Measurements from ENCODE around the gene TAGLN. TPM values are rescaled to one million over a fixed set of nuclear protein-coding genes. Genes with fewer than 3 reads are reported as not detected.

Gene TAGLN
- total RNA-seq, result 14.2 and 17.9 TPM in 2 replicates

- Mint-ChIP-seq H3K27ac (peak within 1 kb of the TSS; percentile 50), H3K4me1 (peaks cover 35% of the 10 kb centered on the region), H3K9me3 (no peaks in the 10 kb centered on the region), H3K27me3 (no peaks in the 10 kb centered on the region), H3K4me3 (no peak within 1 kb of the TSS), H3K36me3 (ENCODE audit: low read depth) (peaks cover 57% of the 10 kb centered on the region)
- DNase-seq, result no peak
- TF ChIP-seq, protein P1, sequence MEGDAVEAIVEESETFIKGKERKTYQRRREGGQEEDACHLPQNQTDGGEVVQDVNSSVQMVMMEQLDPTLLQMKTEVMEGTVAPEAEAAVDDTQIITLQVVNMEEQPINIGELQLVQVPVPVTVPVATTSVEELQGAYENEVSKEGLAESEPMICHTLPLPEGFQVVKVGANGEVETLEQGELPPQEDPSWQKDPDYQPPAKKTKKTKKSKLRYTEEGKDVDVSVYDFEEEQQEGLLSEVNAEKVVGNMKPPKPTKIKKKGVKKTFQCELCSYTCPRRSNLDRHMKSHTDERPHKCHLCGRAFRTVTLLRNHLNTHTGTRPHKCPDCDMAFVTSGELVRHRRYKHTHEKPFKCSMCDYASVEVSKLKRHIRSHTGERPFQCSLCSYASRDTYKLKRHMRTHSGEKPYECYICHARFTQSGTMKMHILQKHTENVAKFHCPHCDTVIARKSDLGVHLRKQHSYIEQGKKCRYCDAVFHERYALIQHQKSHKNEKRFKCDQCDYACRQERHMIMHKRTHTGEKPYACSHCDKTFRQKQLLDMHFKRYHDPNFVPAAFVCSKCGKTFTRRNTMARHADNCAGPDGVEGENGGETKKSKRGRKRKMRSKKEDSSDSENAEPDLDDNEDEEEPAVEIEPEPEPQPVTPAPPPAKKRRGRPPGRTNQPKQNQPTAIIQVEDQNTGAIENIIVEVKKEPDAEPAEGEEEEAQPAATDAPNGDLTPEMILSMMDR (IDR thresholded peaks at IDR 0.05), result no peak
- no peak for ATAC-seq (ENCODE audit: low read depth)
- intact Hi-C loops (cut with micrococcal nuclease), result no loop called here
- ChIA-PET CTCF (no interaction called here), POLR2A (interaction anchor here (0.7 kb wide), 1 partner anchor 852 kb away, joined by 3 read pairs; no protein-coding TSS in a partner anchor)
Measured at GRCh38 chr11:117199053-117199915, at the start of gene TAGLN. TAGLN (plus strand) TSS chr11:117199370; CDS start chr11:117203014, 3,644 bp downstream.

GRCh38 chr11:117152066-117152465 lies 47.1 kb upstream of the TAGLN start:
- peaks cover 31% of the 10 kb centered on the region for H3K4me1 Mint-ChIP-seq
- H3K36me3 Mint-ChIP-seq (ENCODE audit: low read depth), result peaks cover 64% of the 10 kb centered on the region
- DNase-seq (no peak), ATAC-seq (ENCODE audit: low read depth) (no peak)
- TF ChIP-seq, protein P1 (IDR thresholded peaks at IDR 0.05), result no peak
- intact Hi-C loops (cut with micrococcal nuclease), result no loop called here
- ChIA-PET CTCF (no interaction called here), POLR2A (interaction anchor here (1.3 kb wide), 1 partner anchor 28 kb away, joined by 4 read pairs; no protein-coding TSS in a partner anchor)
- no peak overlapping the region for H3K4me3 Mint-ChIP-seq
- no peaks in the 10 kb centered on the region for H3K9me3 Mint-ChIP-seq
- H3K27ac Mint-ChIP-seq, result no peak overlapping the region
- H3K27me3 Mint-ChIP-seq, result no peaks in the 10 kb centered on the region

- DNase-seq, result no peak
- peaks cover 67% of the 10 kb centered on the region for H3K36me3 Mint-ChIP-seq (ENCODE audit: low read depth)
- H3K9me3 Mint-ChIP-seq, result no peaks in the 10 kb centered on the region
- CTCF ChIA-PET, result no interaction called here
- no peaks in the 10 kb centered on the region for H3K27me3 Mint-ChIP-seq
- intact Hi-C loops (cut with micrococcal nuclease), result no loop called here
- ATAC-seq (ENCODE audit: low read depth), result no peak
- no peak overlapping the region for H3K27ac Mint-ChIP-seq
- POLR2A ChIA-PET, result no interaction called here
- TF ChIP-seq, protein P1 (IDR thresholded peaks at IDR 0.05), result no peak
- peaks cover 26% of the 10 kb centered on the region for H3K4me1 Mint-ChIP-seq
- no peak overlapping the region for H3K4me3 Mint-ChIP-seq
Measured at GRCh38 chr11:117154468-117154867, 44.7 kb upstream of the TAGLN start.

- Mint-ChIP-seq H3K9me3 (no peaks in the 10 kb centered on the region), H3K4me3 (no peak overlapping the region), H3K4me1 (peaks cover 23% of the 10 kb centered on the region), H3K36me3 (ENCODE audit: low read depth) (peaks cover 72% of the 10 kb centered on the region), H3K27ac (no peak overlapping the region), H3K27me3 (no peaks in the 10 kb centered on the region)
- ChIA-PET CTCF (no interaction called here), POLR2A (interaction anchor here (0.6 to 0.7 kb wide), 2 partner anchors 64 to 322 kb away, joined by 3 read pairs; no protein-coding TSS in a partner anchor)
- intact Hi-C loops (cut with micrococcal nuclease), result no loop called here
- DNase-seq (no peak), ATAC-seq (ENCODE audit: low read depth) (no peak)
- TF ChIP-seq, protein P1 (IDR thresholded peaks at IDR 0.05), result no peak
Measured at GRCh38 chr11:117157507-117157906, 41.7 kb upstream of the TAGLN start.

DNA sequence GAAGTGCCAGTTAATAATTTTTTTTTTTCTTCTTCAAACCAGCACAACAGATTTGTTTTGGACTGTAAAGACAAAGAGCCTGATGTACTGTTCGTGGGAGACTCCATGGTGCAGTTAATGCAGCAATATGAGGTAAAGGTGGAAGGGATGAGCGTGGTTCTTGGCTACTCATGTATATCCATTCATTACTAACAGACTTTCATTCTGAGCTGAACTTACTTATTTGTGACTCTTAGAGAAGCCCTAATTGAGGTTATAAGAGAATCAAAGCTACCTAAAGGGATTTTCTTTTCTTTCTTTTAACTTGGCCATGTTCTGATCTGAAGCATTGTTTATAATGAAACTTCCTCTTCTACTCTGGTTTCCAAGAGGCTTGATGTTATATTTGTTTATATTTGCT lies 39.3 kb upstream of the TAGLN start:
- Mint-ChIP-seq H3K9me3 (no peaks in the 10 kb centered on the region), H3K36me3 (ENCODE audit: low read depth) (peaks cover 77% of the 10 kb centered on the region), H3K4me1 (peaks cover 19% of the 10 kb centered on the region), H3K27ac (no peak overlapping the region), H3K4me3 (no peak overlapping the region), H3K27me3 (no peaks in the 10 kb centered on the region)
- ChIA-PET POLR2A (no interaction called here), CTCF (interaction anchor here (1.5 kb wide), 1 partner anchor 67 kb away, joined by 4 read pairs; no protein-coding TSS in a partner anchor)
- ATAC-seq (ENCODE audit: low read depth), result no peak
- intact Hi-C loops (cut with micrococcal nuclease), result no loop called here
- TF ChIP-seq, protein P1 (IDR thresholded peaks at IDR 0.05), result no peak
- DNase-seq, result no peak

All from activated B cell treated with CpG ODN at 0.5 μM for 24 hours (primary cell).